ENCODE measurements around the gene FADS2.

Gene FADS2

GRCh38 chr11:61832754-61833153 lies 4.7 kb downstream of the FADS2 start:
- DNase-seq (ENCODE audit: extremely low read depth, low read depth), result no peak
- no peak overlapping the region for H3K4me3 ChIP-seq (replicated peaks; ENCODE audit: low read depth, low read length)
- TF ChIP-seq CTCF (IDR thresholded peaks at IDR 0.05; ENCODE audit: low read depth, low read length, missing control alignments), result no peak

- no peak for DNase-seq (ENCODE audit: extremely low read depth, low read depth)
- no peak overlapping the region for H3K4me3 ChIP-seq (replicated peaks; ENCODE audit: low read depth, low read length)
- no peak for TF ChIP-seq CTCF (IDR thresholded peaks at IDR 0.05; ENCODE audit: low read depth, low read length, missing control alignments)
Measured at GRCh38 chr11:61833471-61833870, 5.4 kb downstream of the FADS2 start.

- no peak overlapping the region for H3K4me3 ChIP-seq (replicated peaks; ENCODE audit: low read depth, low read length)
- no peak for DNase-seq (ENCODE audit: extremely low read depth, low read depth)
- TF ChIP-seq CTCF (IDR thresholded peaks at IDR 0.05; ENCODE audit: low read depth, low read length, missing control alignments), result no peak
Measured at GRCh38 chr11:61833926-61834277, 5.8 kb downstream of the FADS2 start.

GRCh38 chr11:61834278-61835048 lies 6.4 kb downstream of the FADS2 start:
- H3K4me3 ChIP-seq (replicated peaks; ENCODE audit: low read depth, low read length), result no peak overlapping the region
- DNase-seq (ENCODE audit: extremely low read depth, low read depth), result no peak
- no peak for TF ChIP-seq CTCF (IDR thresholded peaks at IDR 0.05; ENCODE audit: low read depth, low read length, missing control alignments)

- TF ChIP-seq CTCF (IDR thresholded peaks at IDR 0.05; ENCODE audit: low read depth, low read length, missing control alignments), result no peak
- H3K4me3 ChIP-seq (replicated peaks; ENCODE audit: low read depth, low read length), result no peak overlapping the region
- no peak for DNase-seq (ENCODE audit: extremely low read depth, low read depth)
Measured at GRCh38 chr11:61836193-61836592, 8.1 kb downstream of the FADS2 start.

- no peak for DNase-seq (ENCODE audit: extremely low read depth, low read depth)
- H3K4me3 ChIP-seq (replicated peaks; ENCODE audit: low read depth, low read length), result no peak overlapping the region
- TF ChIP-seq CTCF (IDR thresholded peaks at IDR 0.05; ENCODE audit: low read depth, low read length, missing control alignments), result no peak
Measured at GRCh38 chr11:61837411-61838005, 9.4 kb downstream of the FADS2 start.

Measured in HFF-Myc (cell line).